Measurements from ENCODE around the gene STX8. TPM values are rescaled to one million over a fixed set of nuclear protein-coding genes. Genes with fewer than 3 reads are reported as not detected.

The STX8 gene
- total RNA-seq, 1 experiment from 2014 or later = 38.8 TPM

- intact Hi-C loops (cut with micrococcal nuclease) = no loop called here
- Histone ChIP-seq H3K9me3 (ENCODE audit: control insufficient read depth in 1 of 2, insufficient read depth in 1 of 2, low read depth in 1 of 2, low read length in 2 of 2) (no peaks in the 10 kb centered on the region), H3K4me1 (ENCODE audit: control insufficient read depth in 1 of 2, insufficient read depth in 2 of 2, low read length in 2 of 2) (no peaks in the 10 kb centered on the region), H3K4me2 (ENCODE audit: low read length) (no peak overlapping the region), H4K20me1 (ENCODE audit: insufficient read depth) (no peaks in the 10 kb centered on the region), H3K9me2 (ENCODE audit: insufficient read depth) (no peaks in the 10 kb centered on the region), H2AFZ (ENCODE audit: low read depth, low read length, poor library complexity, severe bottlenecking) (no peak overlapping the region), H3K79me2 (ENCODE audit: insufficient read depth, low read length) (no peaks in the 10 kb centered on the region), H3K4me3 (replicated peaks in 1 of 2; ENCODE audit: low read depth in 1 of 2, low read length in 2 of 2) (no peak overlapping the region), H3K9ac (ENCODE audit: low read length) (no peak overlapping the region), H3K27ac (ENCODE audit: low read depth, low read length) (no peak overlapping the region), H3K27me3 (ENCODE audit: insufficient read depth, low read length) (no peaks in the 10 kb centered on the region), H3K36me3 (ENCODE audit: control insufficient read depth in 1 of 2, insufficient read depth in 2 of 2, low read length in 2 of 2) (no peaks in the 10 kb centered on the region)
- ChIA-PET RAD21 (ENCODE audit: low non-redundant PET in 1 of 2, low total read pairs in 2 of 2, uncharacterized antibody in 2 of 2, unreplicated experiment in 2 of 2) (no interaction called here), POLR2A (no interaction called here), CTCF (no interaction called here)
- DNase-seq (ENCODE audit: low read depth, low spot score) = no peak
- no TSS peak for BruUV-seq (replicated peaks)
- no peak for TF ChIP-seq EZH2phosphoT487 (IDR thresholded peaks at IDR 0.05; ENCODE audit: borderline replicate concordance)
- no peak for TF ChIP-seq RAD21 (IDR thresholded peaks at IDR 0.05; ENCODE audit: low read depth)
- TF ChIP-seq ELF1 (IDR thresholded peaks at IDR 0.05; ENCODE audit: borderline replicate concordance, low read depth) = no peak
- TF ChIP-seq CTCF (IDR thresholded peaks at IDR 0.05 in 2 of 3, conservative IDR thresholded peaks at IDR 0.05 in 1 of 3; ENCODE audit: borderline replicate concordance in 1 of 3, insufficient read depth in 1 of 3, low read depth in 2 of 3, low read length in 2 of 3) = no peak
- TF ChIP-seq ATF3 (IDR thresholded peaks at IDR 0.05) = no peak
- TF ChIP-seq REST (IDR thresholded peaks at IDR 0.05; ENCODE audit: low read depth) = no peak
- TF ChIP-seq CBX3 (IDR thresholded peaks at IDR 0.05; ENCODE audit: low read depth) = no peak
- no peak for TF ChIP-seq YY1 (IDR thresholded peaks at IDR 0.05; ENCODE audit: extremely low read depth, insufficient replicate concordance, low read depth, low read length)
- TF ChIP-seq JUND (IDR thresholded peaks at IDR 0.05) = no peak
- TF ChIP-seq SP1 (IDR thresholded peaks at IDR 0.05; ENCODE audit: low read depth) = no peak
- no peak for TF ChIP-seq MAX (IDR thresholded peaks at IDR 0.05)
- TF ChIP-seq CEBPB (IDR thresholded peaks at IDR 0.05; ENCODE audit: low read depth) = no peak
- no peak for TF ChIP-seq EGR1 (IDR thresholded peaks at IDR 0.05; ENCODE audit: low read depth)
- TF ChIP-seq ZFX (IDR thresholded peaks at IDR 0.05) = no peak
- no peak for TF ChIP-seq EZH2 (IDR thresholded peaks at IDR 0.05)
- no peak for ATAC-seq
Measured at GRCh38 chr17:9204637-9205329, 370.8 kb downstream of the STX8 start.
